Endometrial microvascular endothelial cells (primary cell): ENCODE data around the gene CIZ1. TPM values are rescaled to one million over a fixed set of nuclear protein-coding genes. Genes with fewer than 3 reads are reported as not detected.
"Not testable (repeated sequence)": the region's sequence is repeated elsewhere in the genome, so short reads cannot be mapped to it uniquely, and the experiment has no call there.

Source experiments
- in situ Hi-C: cut with HindIII; loops from 2 replicates; pipeline ENCODE4 v1.10.0; 2017; ENCODE audit warnings: low sequenced_read_pairs, low pct_unique_long_range_greater_than_20kb; ENCODE audit errors: inconsistent ontology term
- total RNA-seq: library from RNA; depleted of rRNA; stranded (reverse); fragments of >200 nt; gene quantifications from one replicate; pipeline ENCODE4 v1.2.3, GENCODE V29; 2015; ENCODE audit errors: inconsistent ontology term

Gene CIZ1
- total RNA-seq, 1 donor from 2014 or later = 47.3 TPM

DNA sequence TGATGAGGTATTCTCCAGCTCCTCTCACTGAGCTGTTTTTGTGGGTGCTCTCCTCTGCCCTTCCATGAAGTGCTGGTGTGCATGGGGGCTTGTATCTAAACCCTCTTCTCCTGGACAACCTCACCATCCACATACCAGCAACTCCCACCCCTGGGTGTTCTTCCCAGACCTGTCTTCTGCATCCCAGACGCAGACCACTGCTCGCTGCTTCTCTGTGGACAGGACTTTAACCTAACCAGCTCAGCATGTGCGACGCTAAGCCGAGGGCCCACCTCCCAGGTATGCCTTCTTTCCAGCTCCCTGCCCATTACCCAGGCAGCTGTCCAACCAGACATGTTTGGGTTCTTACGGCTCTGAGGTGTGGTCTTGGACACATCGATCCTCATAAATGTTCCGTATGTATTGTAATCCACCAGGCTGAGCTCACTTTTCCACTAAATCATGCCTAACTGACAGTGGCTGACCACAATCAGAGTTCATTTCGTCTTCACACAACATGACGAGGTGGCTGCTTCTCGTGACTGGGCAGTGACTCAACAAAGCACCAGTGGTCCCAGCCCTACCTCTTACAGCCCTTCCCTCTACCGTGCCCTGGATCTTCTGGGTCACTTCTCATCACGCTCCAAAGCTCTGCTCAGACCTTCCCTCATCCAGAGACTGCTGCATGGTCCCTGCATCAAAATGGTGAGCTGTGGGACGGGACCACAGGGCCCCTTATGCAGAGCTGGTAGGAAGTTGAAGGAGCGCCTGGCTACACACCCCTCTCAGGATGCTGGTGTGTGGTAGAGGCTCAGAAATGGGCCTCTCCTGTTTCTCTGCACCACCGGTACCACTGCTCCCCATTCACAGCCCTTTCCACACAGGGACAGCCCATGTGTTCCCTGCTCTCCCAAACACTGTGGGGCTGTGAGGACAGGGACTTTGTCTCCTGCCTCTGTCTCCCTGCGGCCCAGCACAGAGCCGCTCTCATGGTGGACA, 54.3 kb downstream of the CIZ1 start:
- in situ Hi-C loops = no loop called here

DNA sequence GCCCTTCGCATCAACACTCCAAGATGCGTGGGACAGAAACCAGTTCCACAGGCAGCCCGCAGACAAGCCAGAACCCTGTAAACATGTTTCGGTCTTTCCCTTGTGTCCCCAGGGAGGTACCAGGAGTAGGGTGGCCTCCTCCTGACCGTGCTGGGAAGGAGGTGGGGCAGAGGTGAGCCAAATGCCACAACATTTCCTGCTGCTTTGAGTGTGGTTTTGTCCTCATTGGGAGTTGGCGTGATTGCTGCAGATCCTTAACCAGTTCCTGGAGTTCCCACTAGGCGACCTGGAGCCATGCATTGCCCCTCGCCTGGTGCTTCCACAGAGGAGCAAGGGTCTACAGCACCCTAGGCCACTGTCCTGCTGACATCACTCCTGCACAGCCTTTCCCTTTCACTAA, 55.8 kb downstream of the CIZ1 start:
- in situ Hi-C loops = not testable (repeated sequence)

DNA sequence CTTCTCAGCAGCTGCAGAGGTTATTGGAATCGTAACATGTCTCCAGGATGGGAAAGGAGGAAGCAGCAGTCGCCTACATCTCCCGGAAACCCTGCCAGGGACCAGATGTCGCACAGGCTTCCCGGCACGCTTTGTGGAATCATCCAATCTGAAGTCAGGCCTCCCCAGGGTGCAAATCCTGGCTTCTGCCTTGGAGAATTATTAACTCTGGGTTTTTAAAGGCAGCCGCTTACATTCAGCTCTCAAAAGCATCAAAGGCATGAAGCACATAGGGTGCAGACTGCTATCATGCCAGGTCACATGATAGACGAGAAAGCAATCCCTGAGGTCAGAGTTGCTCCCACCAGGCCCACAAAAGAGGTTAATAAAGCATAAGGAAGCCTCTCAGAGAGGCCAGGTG, 59.2 kb downstream of the CIZ1 start:
- in situ Hi-C loops = not testable (repeated sequence)

DNA sequence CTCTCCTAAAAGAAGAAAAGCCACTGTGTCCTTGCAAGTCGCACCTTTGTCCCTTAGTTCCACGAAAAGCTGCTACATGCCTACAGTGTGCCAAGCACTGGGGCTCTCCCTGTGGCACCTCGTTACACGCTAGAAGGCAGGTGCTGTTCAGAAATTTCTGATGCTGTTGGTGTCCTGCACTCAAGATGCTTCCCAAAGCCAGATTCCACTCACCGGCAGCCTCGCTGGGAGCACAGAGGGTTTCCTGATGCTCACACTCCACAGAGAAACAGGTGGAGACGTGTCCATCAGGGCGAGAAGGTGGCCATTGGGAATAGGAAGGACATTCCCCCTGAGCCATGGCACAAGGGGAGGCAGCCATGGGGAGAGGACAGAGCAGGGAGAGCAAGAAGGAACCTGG, 60.0 kb downstream of the CIZ1 start:
- in situ Hi-C loops = not testable (repeated sequence)

DNA sequence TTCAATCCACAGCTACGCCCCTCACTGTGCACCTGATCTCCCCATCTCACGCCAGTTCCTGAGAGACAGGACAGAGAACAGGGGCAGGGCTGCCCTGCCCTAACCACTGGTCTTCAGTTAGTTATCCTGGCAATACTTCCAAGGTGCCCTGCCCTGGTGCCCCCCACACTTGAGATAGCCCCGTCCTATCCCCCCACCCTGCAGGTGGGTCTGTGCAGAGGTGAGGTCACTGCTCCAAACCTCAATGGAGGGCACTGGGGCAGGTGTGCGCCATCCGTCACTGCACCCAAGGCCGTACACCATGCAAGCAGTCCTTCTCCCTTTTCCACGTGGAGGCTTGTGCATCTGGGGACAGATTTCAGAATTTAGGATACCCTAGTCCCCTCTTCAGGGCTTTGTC, 60.7 kb downstream of the CIZ1 start:
- in situ Hi-C loops = not testable (repeated sequence)

DNA sequence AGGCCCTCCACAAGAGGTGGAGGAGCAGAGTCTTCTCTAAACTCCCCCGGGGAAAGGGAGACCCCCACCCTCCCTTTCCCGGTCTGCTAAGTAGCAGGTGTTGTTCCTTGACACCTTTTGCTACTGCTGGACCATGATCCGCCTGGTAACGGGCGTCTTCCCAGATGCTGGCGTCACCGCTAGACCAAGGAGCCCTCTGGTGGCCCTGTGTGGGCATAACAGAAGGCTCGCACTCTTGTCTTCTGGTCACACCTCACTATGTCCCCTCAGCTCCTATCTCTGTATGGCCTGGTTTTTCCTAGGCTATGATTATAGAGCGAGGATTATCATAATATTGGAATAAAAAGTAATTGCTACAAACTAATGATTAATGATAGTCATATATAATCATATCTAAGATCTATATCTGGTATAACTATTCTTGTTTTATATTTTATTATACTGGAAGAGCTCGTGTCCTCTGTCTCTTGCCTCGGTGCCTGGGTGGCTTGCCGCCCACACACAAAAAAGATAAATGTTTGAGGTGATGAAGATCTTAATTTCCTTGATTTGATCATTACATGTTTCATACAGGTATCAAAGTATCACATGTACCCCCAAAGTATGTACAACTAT, 61.3 kb downstream of the CIZ1 start:
- in situ Hi-C loops = not testable (repeated sequence)

DNA sequence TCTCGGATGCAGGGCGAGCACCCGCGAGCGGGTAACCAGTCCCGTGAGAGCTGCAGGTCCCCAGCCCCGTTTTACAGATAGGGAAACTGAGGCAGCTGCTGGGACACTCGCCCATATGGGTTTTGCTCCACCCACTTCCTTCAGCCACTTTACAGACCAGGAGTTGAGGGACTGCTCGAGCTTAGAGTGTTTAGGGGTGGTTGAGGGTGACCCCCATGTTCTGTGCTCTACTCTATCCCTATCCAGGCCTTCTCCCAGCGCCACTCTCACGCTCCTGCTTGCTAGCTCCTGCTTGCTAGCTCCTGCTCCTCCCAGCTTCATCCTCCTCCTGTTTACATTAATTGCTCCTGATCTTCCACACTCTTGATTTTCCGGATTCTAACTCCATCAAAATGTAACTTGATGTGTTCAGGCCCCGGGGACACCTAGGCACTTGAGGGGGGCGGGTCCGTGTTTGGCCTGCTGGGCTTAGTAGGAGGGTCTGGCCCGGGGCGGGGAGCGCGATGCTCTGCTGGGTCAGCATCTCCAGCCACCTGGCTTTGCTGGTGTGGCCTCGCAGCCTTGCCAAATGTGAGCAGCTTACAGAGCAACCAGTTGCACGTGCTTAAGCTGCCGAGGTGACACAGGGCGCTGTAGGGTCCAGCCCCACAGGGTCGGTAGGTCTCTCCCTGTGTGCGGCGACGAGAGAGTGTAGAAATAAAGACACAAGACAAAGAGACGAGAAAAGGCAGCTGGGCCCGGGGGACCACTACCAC, 62.4 kb downstream of the CIZ1 start:
- in situ Hi-C loops = no loop called here

DNA sequence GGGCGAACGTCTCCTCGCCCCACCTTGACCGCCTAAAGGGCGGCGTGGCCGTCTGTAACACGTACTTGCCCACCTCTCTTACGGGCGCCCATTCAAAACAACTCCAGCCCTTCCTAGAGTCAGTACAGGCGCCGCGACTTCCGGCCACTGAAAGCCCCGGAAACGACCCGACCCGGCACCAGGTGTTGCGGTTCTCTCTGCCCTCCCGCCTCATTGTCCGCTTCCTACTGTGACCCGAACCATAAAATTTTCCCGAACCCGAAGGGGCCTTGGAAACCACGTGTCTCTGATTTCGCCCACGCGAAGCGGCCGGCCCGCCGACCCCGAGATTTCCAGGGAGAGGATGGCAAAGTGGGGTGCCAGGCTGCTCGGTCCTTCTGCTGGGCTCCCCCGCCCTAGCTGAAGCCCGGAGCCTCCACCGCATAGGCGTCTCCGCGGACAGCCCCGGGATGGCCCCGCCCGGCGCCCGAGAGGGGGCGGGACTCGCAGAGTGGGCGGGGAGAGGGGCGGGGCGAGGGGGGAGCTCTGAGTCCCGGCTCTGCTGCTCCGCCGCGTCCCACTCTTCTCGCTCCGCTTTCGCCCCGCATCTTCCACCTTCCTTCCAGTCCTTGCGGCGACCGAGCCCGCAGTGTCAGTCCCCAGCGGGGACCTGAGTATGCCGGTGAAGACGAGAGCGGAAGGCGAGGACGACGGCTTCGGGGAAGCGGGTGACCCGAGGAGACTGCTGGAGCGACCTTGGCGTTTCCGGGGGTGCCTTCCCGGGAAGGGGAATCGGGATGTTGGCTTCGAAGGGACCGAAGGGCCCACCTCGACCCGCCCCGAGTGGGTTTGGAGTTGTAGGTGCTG, 63.2 kb downstream of the CIZ1 start:
- in situ Hi-C loops = no loop called here

DNA sequence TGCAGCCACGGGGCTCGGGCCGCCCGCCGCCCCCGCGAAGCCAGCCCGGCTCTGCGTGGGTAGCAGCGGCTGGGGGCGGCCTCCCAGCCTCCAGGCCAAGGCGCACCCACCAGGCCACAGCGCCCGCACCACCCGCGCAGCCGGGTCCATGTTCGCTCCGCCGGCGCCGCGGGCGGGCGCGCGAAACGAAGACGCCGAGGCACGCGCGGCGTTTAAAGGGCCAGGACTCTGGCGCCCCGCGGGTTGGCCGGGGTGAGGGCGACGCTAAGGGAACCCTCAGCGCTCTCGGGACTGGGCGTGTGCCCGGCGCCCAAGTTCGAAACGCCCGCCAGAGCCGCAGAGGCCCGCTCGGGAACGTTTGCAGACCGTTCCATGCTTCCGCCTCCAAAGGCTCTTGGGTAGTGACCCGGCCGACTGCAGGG, 63.8 kb downstream of the CIZ1 start, which contains the start of gene PTGES2:
TSS of gene PTGES2 (minus strand) at position 162 of the 422 bp plus-strand sequence. CDS start at position 150, 12 bp downstream.
- in situ Hi-C loops = no loop called here

DNA sequence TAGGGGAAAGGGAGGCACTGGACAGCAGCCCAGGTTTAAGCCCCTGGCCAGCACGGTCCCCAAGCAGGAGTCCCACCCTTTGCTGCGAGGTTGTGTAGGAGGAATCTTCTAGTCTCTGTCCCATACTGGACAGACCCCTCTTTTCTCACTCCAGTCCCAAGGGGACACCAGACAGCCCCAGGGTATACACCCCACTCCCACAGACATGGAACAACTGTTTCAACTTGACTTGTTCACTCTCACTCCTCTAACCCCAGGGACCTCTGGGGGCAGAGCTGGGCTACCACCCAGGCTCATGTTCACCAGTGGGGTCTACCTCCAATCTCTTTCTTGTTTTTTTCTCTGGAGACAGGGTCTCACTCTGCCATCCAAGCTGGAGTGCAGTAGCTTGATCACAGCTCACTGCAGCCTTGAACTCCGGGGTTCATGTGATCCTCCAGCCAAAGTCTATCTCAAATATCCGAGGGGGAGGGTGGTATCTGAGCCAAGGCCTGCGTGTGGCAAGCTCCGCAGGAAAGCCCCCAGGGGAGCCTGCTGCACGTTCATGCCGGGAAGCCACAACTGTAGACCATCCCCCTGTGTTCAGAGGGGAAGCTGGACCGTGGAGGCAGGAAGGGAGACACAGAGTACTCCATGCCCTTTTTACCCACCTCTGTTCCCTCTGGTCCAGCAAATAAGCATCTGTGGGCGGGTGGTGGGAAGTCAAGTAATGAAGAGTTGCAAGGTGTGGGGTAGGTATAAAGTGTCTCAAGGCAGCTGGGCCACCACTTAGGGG, 65.6 kb downstream of the CIZ1 start:
- in situ Hi-C loops = no loop called here

DNA sequence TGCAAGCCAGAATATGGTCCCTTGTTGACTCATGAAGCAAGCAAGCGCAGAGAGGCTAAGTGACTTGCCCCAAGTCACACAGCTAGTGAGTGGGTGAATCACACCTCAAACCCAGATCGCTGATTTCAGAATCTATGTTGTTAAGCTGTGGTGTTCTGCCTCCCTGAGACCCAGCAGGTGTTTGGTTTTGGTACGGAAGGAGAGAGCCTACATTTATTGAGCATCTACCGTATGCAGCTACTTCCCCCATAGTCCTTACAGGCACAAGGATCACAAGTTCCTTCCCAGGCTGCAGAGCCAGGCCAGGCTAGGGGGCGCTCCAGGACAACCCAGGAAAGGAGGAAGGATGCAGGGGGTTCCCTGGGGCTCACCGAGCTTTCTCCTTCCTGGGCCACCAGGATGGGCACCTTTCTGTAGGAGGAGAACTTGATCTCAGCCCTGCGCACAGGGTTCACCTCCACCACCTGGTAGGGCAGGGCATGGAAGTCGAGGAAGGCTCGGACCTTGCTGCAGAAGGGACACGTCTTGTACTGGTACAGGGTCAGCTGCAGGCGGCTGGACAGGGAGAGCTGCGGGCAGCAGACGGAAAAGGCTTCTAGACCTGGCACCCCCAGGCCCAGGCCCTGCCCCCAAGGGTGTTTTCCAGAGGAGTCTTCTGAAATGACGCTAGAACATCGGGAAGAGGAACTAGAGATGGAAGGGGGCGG, 66.3 kb downstream of the CIZ1 start:
- in situ Hi-C loops = no loop called here

DNA sequence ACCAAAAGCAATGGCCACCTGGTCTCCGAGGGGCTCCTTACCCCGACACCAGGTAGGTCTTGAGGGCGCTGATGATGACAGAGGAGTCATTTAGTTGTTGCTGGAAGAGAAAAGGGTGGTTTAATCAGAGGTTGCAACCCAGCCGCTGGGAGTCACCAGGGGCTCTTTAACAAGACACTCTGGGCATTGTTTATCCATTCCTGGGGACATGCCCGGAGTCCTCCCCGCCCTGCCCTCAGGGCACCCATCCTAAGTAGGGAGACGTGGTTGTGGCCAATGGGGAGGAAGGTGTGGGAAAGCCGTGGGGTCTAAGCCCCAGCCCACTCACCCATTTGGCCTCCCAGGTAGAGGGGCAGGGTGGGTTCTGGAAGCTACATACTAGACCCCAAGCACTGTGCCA, 66.9 kb downstream of the CIZ1 start:
- in situ Hi-C loops = no loop called here

DNA sequence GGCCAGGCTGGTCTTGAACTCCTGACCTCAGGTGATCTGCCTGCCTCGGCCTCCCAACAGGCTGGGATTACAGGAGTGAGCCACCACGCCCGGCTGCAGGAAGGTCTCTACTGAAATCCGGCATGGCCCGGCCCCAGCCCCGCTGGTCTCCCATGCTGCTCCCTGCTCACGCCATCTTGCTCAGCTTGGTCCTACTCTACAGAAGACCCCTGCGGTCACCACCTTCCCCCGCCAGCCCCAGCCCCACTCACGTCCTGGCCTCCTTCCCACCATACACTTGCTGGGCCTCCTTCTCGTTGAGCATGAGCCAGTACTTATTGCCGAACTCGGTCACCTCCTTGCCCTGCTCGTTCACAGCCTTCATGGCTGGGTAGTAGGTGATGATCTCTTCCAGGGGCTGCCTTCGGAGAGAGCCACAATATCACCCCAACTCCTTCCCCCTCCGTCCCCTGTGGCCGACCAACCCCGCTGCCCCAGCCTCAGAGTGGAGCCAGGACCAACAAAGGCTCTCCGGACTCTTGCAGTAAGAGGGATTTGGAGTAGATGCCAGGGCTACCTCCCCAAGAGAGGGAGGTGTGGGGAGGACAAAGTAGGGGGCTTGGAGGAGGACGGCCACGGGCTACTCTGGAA, 67.8 kb downstream of the CIZ1 start:
- in situ Hi-C loops = no loop called here

DNA sequence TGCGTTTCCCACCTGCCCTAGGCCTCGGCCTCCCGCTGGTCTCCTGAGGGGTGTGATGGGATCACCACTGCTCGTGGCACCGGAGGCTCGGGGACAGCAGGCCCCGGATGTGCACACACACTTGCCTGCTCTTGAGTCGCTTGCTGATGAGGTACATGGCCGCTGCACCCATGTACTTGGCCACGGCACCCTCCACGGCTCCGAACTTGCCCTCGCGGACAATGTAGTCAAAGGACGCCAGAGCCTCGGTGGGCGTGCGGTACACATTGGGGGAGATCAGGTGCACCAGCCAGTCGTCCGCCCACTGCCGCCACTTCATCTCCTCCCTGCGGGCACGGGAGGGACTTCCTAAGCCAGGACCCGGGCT, 68.6 kb downstream of the CIZ1 start:
- in situ Hi-C loops = no loop called here

DNA sequence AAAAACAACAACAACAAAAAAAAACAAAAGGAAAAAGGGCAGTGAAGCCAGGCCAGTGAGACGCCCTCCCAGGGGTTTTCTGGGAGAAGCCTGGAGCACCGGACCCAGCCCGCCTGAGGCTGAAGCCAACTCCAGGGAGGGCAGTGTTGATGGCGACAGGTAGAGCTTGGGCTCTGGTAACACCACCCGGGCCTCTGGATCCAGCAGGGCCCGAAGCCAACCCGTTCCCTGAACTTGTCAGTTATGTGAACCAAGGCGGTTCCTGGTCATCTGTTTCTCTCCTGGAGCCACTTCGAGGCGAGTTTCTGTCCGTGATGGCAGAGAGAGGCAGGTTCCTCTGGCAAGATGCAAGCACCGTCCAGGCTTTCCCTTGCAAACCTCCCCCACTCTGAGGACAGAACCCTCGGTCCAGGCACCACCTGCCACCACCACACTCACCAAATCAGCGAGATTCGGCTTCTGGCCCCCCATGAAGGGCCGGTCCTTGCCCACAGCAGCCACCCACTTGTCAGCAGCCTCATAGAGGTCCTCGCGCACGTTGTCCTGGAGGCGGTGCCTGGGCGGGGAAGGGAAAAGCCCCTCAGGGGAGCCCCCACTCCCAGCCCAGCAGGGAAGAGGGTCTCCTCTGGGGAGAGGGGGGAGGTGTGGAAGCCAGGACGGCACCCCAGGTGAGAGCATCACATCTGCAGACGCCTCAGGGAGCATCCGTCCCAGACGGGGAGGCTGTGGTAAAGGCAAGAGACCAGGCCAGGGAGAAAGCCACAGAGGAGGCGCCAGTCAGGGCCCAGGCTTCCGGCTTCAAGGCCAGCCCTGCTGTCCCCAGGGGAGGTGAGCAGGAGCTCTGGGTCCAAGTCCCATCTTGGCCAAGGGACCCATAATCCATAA, 69.2 kb downstream of the CIZ1 start:
- in situ Hi-C loops = no loop called here

DNA sequence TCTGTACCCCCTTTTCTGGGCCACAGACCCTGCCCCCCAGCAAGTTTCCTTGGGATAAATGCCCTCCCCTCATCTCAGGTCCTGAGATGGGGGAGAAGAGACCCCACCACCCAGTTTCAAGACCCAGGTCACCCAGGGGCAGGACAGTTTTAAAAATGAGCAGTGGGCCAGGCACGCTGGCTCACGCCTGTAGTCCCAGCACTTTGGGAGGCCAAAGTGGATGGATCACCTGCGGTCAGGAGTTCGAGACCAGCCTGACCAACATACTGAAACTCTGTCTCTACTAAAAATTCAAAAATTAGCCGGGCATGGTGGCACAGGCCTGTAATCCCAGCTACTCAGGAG, 69.9 kb downstream of the CIZ1 start:
- in situ Hi-C loops = no loop called here
